Measurements from ENCODE around the gene DYNC1I1. TPM values are rescaled to one million over a fixed set of nuclear protein-coding genes. Genes with fewer than 3 reads are reported as not detected.

Gene DYNC1I1
- total RNA-seq, 1 donor from 2014 or later, result 11.0 TPM

DNA sequence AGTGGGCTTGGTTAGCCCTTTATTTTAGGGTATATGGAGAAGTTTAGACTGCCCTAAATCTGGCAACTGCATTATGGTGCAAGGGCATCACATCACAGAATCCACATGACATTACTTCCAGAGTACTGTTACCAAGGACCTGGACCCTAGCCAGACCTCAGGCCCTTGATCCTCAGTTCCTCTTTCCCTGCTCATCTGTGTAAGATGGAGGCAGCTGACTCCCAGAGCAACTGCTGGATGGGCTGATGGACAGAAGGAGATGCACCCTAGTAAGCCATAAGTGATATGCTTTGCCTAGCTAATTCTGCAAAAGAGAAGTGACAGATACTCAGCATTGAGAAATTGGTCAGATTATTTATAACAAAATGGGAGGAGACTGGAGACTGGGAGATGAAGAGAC, 131.7 kb downstream of the DYNC1I1 start:
- DNase-seq, result no peak
- H3K4me1 Mint-ChIP-seq (ENCODE audit: low read depth, unreplicated experiment), result no peaks in the 10 kb centered on the region
- TF ChIP-seq, protein P1, sequence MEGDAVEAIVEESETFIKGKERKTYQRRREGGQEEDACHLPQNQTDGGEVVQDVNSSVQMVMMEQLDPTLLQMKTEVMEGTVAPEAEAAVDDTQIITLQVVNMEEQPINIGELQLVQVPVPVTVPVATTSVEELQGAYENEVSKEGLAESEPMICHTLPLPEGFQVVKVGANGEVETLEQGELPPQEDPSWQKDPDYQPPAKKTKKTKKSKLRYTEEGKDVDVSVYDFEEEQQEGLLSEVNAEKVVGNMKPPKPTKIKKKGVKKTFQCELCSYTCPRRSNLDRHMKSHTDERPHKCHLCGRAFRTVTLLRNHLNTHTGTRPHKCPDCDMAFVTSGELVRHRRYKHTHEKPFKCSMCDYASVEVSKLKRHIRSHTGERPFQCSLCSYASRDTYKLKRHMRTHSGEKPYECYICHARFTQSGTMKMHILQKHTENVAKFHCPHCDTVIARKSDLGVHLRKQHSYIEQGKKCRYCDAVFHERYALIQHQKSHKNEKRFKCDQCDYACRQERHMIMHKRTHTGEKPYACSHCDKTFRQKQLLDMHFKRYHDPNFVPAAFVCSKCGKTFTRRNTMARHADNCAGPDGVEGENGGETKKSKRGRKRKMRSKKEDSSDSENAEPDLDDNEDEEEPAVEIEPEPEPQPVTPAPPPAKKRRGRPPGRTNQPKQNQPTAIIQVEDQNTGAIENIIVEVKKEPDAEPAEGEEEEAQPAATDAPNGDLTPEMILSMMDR (IDR thresholded peaks at IDR 0.05; ENCODE audit: partially characterized antibody, unreplicated experiment), result no peak
- no peaks in the 10 kb centered on the region for H3K36me3 Mint-ChIP-seq (ENCODE audit: unreplicated experiment)
- no peak overlapping the region for H3K27ac Mint-ChIP-seq (ENCODE audit: unreplicated experiment)
- H3K27me3 Mint-ChIP-seq (ENCODE audit: unreplicated experiment), result peaks cover 2% of the 10 kb centered on the region
- H3K9me3 Mint-ChIP-seq (ENCODE audit: unreplicated experiment), result no peaks in the 10 kb centered on the region
- H3K4me3 Mint-ChIP-seq (ENCODE audit: unreplicated experiment), result no peak overlapping the region

GRCh38 chr7:95905167-95905566, 132.8 kb downstream of the DYNC1I1 start:
- no peak for DNase-seq
- Mint-ChIP-seq H3K27me3 (ENCODE audit: unreplicated experiment) (peaks cover 2% of the 10 kb centered on the region), H3K27ac (ENCODE audit: unreplicated experiment) (no peak overlapping the region), H3K4me1 (ENCODE audit: low read depth, unreplicated experiment) (no peaks in the 10 kb centered on the region), H3K36me3 (ENCODE audit: unreplicated experiment) (no peaks in the 10 kb centered on the region), H3K4me3 (ENCODE audit: unreplicated experiment) (no peak overlapping the region), H3K9me3 (ENCODE audit: unreplicated experiment) (no peaks in the 10 kb centered on the region)
- TF ChIP-seq, protein P1 (IDR thresholded peaks at IDR 0.05; ENCODE audit: partially characterized antibody, unreplicated experiment), result no peak

GRCh38 chr7:95906851-95907250, 134.5 kb downstream of the DYNC1I1 start:
- no peaks in the 10 kb centered on the region for H3K36me3 Mint-ChIP-seq (ENCODE audit: unreplicated experiment)
- TF ChIP-seq, protein P1 (IDR thresholded peaks at IDR 0.05; ENCODE audit: partially characterized antibody, unreplicated experiment), result no peak
- no peak overlapping the region for H3K27ac Mint-ChIP-seq (ENCODE audit: unreplicated experiment)
- no peak overlapping the region for H3K4me3 Mint-ChIP-seq (ENCODE audit: unreplicated experiment)
- no peaks in the 10 kb centered on the region for H3K9me3 Mint-ChIP-seq (ENCODE audit: unreplicated experiment)
- no peak for DNase-seq
- H3K4me1 Mint-ChIP-seq (ENCODE audit: low read depth, unreplicated experiment), result no peaks in the 10 kb centered on the region
- peaks cover 2% of the 10 kb centered on the region for H3K27me3 Mint-ChIP-seq (ENCODE audit: unreplicated experiment)

DNA sequence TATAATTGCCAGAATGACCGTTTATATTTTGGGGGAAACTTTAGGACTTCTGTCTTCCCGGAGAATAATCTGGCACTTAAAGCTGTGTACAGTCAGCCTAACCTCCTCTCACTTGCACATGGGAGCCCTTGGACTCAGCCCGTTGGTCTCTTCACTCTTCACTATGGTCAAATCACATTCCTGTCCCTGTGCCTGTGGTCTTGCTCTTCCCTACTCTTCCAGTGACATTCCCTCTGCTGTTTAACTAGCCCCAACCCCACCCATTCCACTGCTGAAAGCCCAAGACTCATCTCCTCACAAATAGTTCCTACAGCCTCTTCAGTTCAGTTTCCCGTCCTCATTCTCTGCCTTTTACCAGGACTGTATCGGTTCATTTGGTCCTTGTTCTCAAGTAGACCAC, 135.0 kb downstream of the DYNC1I1 start:
- Mint-ChIP-seq H3K36me3 (ENCODE audit: unreplicated experiment) (no peaks in the 10 kb centered on the region), H3K4me3 (ENCODE audit: unreplicated experiment) (no peak overlapping the region), H3K4me1 (ENCODE audit: low read depth, unreplicated experiment) (no peaks in the 10 kb centered on the region), H3K27me3 (ENCODE audit: unreplicated experiment) (peaks cover 2% of the 10 kb centered on the region), H3K9me3 (ENCODE audit: unreplicated experiment) (no peaks in the 10 kb centered on the region), H3K27ac (ENCODE audit: unreplicated experiment) (no peak overlapping the region)
- TF ChIP-seq, protein P1 (IDR thresholded peaks at IDR 0.05; ENCODE audit: partially characterized antibody, unreplicated experiment), result no peak
- no peak for DNase-seq

DNA sequence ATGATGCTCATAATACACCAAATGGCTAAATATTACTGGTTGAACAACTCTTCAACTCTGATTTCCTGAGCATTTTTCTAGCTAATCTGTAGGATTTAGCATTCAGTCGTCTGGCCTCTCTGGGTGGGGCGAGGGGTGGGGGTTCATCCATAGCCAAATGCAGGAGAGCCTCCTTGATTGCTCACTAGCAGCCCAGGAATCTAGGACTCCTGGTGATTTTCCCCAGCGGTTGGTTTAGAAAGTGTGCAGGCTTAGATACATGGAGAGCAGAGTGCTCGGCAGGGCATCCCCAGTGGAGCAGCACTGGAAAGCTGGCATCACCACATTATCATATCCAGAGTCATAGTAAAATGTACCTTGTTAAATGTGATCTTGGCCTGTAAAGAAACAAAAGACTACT, 136.1 kb downstream of the DYNC1I1 start:
- no peaks in the 10 kb centered on the region for H3K9me3 Mint-ChIP-seq (ENCODE audit: unreplicated experiment)
- no peak overlapping the region for H3K4me3 Mint-ChIP-seq (ENCODE audit: unreplicated experiment)
- no peaks in the 10 kb centered on the region for H3K4me1 Mint-ChIP-seq (ENCODE audit: low read depth, unreplicated experiment)
- H3K27ac Mint-ChIP-seq (ENCODE audit: unreplicated experiment), result no peak overlapping the region
- no peak for DNase-seq
- peaks cover 2% of the 10 kb centered on the region for H3K27me3 Mint-ChIP-seq (ENCODE audit: unreplicated experiment)
- TF ChIP-seq, protein P1 (IDR thresholded peaks at IDR 0.05; ENCODE audit: partially characterized antibody, unreplicated experiment), result no peak
- H3K36me3 Mint-ChIP-seq (ENCODE audit: unreplicated experiment), result no peaks in the 10 kb centered on the region
